Measurements from ENCODE around the gene KCMF1.
A peak's percentile ranks its signal among the peaks of the same experiment; 100 is the strongest.

Gene KCMF1

GRCh38 chr2:84956334-84957297, 14.3 kb upstream of the KCMF1 start:
- DNase-seq (ENCODE audit: low read depth) = no peak

GRCh38 chr2:84957771-84958134, 13.2 kb upstream of the KCMF1 start:
- DNase-seq (ENCODE audit: low read depth) = no peak

- DNase-seq (ENCODE audit: low read depth) = peak; percentile 83
These were observed 12.6 kb upstream of the KCMF1 start for GRCh38 chr2:84958135-84959059.

- DNase-seq (ENCODE audit: low read depth) = peak; percentile 37
These were observed 11.8 kb upstream of the KCMF1 start for GRCh38 chr2:84959095-84959565.

GRCh38 chr2:84959566-84960506, 11.1 kb upstream of the KCMF1 start:
- DNase-seq (ENCODE audit: low read depth) = no peak

- DNase-seq (ENCODE audit: low read depth) = no peak
These were observed 8.0 kb upstream of the KCMF1 start for GRCh38 chr2:84962917-84963316.

- DNase-seq (ENCODE audit: low read depth) = no peak
These were observed 7.7 kb upstream of the KCMF1 start for GRCh38 chr2:84963323-84963691.

GRCh38 chr2:84963692-84964405, 7.1 kb upstream of the KCMF1 start:
- DNase-seq (ENCODE audit: low read depth) = peak; percentile 40

- no peak for DNase-seq (ENCODE audit: low read depth)
These were observed 6.4 kb upstream of the KCMF1 start for GRCh38 chr2:84964406-84965191.

GRCh38 chr2:84965192-84965516, 5.8 kb upstream of the KCMF1 start:
- no peak for DNase-seq (ENCODE audit: low read depth)

- no peak for DNase-seq (ENCODE audit: low read depth)
These were observed 5.1 kb upstream of the KCMF1 start for GRCh38 chr2:84965827-84966226.

- no peak for DNase-seq (ENCODE audit: low read depth)
These were observed 4.2 kb upstream of the KCMF1 start for GRCh38 chr2:84966731-84967130.

- no peak for DNase-seq (ENCODE audit: low read depth)
These were observed 1.3 kb upstream of the KCMF1 start for GRCh38 chr2:84969511-84970209.

- DNase-seq (ENCODE audit: low read depth) = no peak
These were observed 622 bp upstream of the KCMF1 start for GRCh38 chr2:84970210-84970867.

GRCh38 chr2:84971510-84972206, 697 bp downstream of the KCMF1 start:
- no peak for DNase-seq (ENCODE audit: low read depth)

- no peak for DNase-seq (ENCODE audit: low read depth)
These were observed 1.3 kb downstream of the KCMF1 start for GRCh38 chr2:84972207-84972783.

GRCh38 chr2:84972932-84973331, 2.0 kb downstream of the KCMF1 start:
- DNase-seq (ENCODE audit: low read depth) = no peak

Data from GM04504 (cell line).